ENCODE measurements around the gene SCCPDH. TPM values are rescaled to one million over a fixed set of nuclear protein-coding genes. Genes with fewer than 3 reads are reported as not detected.

The SCCPDH gene
- total RNA-seq, 1 experiment from 2014 or later, result 10.9 TPM

DNA sequence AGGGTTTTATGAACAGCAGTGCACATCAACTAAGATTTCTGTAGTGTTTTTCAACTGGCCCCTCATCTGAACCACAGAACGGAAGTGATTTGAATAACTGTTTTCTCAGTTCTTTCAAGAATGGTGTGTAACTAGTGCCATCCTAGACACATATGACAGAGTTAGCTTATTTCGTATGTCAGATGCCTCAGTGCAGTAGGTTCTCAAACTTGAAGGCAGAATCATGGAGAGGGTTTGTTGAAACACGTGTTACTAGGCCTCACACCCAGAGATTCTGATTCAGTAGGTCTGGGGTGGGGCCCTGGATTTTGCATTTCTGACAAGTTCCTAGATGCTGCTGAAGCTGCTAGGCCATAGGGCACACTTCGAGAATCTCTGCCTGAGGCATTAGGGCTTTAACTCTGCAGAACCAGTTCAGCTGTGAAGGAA lies 49.0 kb downstream of the SCCPDH start:
- peaks cover 13% of the 10 kb centered on the region for H3K4me1 Mint-ChIP-seq
- ATAC-seq, result no peak
- no peak overlapping the region for H3K4me3 Mint-ChIP-seq
- H3K36me3 Mint-ChIP-seq, result no peaks in the 10 kb centered on the region
- DNase-seq (ENCODE audit: low spot score), result no peak
- peaks cover 9% of the 10 kb centered on the region for H3K27me3 Mint-ChIP-seq (ENCODE audit: low read depth)
- ChIA-PET POLR2A (no interaction called here), CTCF (no interaction called here)
- H3K27ac Mint-ChIP-seq, result no peak overlapping the region
- H3K9me3 Mint-ChIP-seq, result no peaks in the 10 kb centered on the region
- TF ChIP-seq, protein P1, sequence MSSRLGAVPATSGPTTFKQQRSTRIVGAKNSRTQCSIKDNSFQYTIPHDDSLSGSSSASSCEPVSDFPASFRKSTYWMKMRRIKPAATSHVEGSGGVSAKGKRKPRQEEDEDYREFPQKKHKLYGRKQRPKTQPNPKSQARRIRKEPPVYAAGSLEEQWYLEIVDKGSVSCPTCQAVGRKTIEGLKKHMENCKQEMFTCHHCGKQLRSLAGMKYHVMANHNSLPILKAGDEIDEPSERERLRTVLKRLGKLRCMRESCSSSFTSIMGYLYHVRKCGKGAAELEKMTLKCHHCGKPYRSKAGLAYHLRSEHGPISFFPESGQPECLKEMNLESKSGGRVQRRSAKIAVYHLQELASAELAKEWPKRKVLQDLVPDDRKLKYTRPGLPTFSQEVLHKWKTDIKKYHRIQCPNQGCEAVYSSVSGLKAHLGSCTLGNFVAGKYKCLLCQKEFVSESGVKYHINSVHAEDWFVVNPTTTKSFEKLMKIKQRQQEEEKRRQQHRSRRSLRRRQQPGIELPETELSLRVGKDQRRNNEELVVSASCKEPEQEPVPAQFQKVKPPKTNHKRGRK (CRISPR knock-in tag; IDR thresholded peaks at IDR 0.05; ENCODE audit: borderline replicate concordance), result no peak
- TF ChIP-seq SP1 (CRISPR knock-in tag; conservative IDR thresholded peaks at IDR 0.05) (no peak), GABPB1 (CRISPR knock-in tag; IDR thresholded peaks at IDR 0.05) (no peak), NFATC4 (CRISPR knock-in tag; IDR thresholded peaks at IDR 0.05) (no peak), NR1H2 (CRISPR knock-in tag; IDR thresholded peaks at IDR 0.05) (no peak), GTF2I (CRISPR knock-in tag; conservative IDR thresholded peaks at IDR 0.05) (no peak), GRHL2 (CRISPR knock-in tag; IDR thresholded peaks at IDR 0.05; ENCODE audit: insufficient replicate concordance, severe bottlenecking) (no peak), ELF4 (CRISPR knock-in tag; IDR thresholded peaks at IDR 0.05; ENCODE audit: low read depth) (no peak), CREB1 (CRISPR knock-in tag; IDR thresholded peaks at IDR 0.05) (no peak)
- TF ChIP-seq, protein P2, sequence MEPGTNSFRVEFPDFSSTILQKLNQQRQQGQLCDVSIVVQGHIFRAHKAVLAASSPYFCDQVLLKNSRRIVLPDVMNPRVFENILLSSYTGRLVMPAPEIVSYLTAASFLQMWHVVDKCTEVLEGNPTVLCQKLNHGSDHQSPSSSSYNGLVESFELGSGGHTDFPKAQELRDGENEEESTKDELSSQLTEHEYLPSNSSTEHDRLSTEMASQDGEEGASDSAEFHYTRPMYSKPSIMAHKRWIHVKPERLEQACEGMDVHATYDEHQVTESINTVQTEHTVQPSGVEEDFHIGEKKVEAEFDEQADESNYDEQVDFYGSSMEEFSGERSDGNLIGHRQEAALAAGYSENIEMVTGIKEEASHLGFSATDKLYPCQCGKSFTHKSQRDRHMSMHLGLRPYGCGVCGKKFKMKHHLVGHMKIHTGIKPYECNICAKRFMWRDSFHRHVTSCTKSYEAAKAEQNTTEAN (CRISPR knock-in tag; IDR thresholded peaks at IDR 0.05), result no peak
- TF ChIP-seq, protein P3, sequence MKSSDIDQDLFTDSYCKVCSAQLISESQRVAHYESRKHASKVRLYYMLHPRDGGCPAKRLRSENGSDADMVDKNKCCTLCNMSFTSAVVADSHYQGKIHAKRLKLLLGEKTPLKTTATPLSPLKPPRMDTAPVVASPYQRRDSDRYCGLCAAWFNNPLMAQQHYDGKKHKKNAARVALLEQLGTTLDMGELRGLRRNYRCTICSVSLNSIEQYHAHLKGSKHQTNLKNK (CRISPR knock-in tag; IDR thresholded peaks at IDR 0.05), result no peak
- TF ChIP-seq, protein P4, sequence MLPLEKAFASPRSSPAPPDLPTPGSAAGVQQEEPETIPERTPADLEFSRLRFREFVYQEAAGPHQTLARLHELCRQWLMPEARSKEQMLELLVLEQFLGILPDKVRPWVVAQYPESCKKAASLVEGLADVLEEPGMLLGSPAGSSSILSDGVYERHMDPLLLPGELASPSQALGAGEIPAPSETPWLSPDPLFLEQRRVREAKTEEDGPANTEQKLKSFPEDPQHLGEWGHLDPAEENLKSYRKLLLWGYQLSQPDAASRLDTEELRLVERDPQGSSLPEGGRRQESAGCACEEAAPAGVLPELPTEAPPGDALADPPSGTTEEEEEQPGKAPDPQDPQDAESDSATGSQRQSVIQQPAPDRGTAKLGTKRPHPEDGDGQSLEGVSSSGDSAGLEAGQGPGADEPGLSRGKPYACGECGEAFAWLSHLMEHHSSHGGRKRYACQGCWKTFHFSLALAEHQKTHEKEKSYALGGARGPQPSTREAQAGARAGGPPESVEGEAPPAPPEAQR (CRISPR knock-in tag; IDR thresholded peaks at IDR 0.05), result no peak
- TF ChIP-seq, protein P5, sequence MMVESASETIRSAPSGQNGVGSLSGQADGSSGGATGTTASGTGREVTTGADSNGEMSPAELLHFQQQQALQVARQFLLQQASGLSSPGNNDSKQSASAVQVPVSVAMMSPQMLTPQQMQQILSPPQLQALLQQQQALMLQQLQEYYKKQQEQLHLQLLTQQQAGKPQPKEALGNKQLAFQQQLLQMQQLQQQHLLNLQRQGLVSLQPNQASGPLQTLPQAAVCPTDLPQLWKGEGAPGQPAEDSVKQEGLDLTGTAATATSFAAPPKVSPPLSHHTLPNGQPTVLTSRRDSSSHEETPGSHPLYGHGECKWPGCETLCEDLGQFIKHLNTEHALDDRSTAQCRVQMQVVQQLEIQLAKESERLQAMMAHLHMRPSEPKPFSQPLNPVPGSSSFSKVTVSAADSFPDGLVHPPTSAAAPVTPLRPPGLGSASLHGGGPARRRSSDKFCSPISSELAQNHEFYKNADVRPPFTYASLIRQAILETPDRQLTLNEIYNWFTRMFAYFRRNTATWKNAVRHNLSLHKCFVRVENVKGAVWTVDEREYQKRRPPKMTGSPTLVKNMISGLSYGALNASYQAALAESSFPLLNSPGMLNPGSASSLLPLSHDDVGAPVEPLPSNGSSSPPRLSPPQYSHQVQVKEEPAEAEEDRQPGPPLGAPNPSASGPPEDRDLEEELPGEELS (CRISPR knock-in tag; IDR thresholded peaks at IDR 0.05), result no peak
- TF ChIP-seq, protein P6, sequence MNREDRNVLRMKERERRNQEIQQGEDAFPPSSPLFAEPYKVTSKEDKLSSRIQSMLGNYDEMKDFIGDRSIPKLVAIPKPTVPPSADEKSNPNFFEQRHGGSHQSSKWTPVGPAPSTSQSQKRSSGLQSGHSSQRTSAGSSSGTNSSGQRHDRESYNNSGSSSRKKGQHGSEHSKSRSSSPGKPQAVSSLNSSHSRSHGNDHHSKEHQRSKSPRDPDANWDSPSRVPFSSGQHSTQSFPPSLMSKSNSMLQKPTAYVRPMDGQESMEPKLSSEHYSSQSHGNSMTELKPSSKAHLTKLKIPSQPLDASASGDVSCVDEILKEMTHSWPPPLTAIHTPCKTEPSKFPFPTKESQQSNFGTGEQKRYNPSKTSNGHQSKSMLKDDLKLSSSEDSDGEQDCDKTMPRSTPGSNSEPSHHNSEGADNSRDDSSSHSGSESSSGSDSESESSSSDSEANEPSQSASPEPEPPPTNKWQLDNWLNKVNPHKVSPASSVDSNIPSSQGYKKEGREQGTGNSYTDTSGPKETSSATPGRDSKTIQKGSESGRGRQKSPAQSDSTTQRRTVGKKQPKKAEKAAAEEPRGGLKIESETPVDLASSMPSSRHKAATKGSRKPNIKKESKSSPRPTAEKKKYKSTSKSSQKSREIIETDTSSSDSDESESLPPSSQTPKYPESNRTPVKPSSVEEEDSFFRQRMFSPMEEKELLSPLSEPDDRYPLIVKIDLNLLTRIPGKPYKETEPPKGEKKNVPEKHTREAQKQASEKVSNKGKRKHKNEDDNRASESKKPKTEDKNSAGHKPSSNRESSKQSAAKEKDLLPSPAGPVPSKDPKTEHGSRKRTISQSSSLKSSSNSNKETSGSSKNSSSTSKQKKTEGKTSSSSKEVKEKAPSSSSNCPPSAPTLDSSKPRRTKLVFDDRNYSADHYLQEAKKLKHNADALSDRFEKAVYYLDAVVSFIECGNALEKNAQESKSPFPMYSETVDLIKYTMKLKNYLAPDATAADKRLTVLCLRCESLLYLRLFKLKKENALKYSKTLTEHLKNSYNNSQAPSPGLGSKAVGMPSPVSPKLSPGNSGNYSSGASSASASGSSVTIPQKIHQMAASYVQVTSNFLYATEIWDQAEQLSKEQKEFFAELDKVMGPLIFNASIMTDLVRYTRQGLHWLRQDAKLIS (CRISPR knock-in tag; IDR thresholded peaks at IDR 0.05; ENCODE audit: borderline replicate concordance), result no peak

Data from WTC11 (cell line).